ENCODE data around the gene PRF1. TPM values are rescaled to one million over a fixed set of nuclear protein-coding genes. Genes with fewer than 3 reads are reported as not detected.
A peak's percentile ranks its signal among the peaks of the same experiment; 100 is the strongest.
"Not testable (repeated sequence)": the region's sequence is repeated elsewhere in the genome, so short reads cannot be mapped to it uniquely, and the experiment has no call there.

The PRF1 gene
- total RNA-seq, 2 experiments from 2014 or later = 32.4 to 32.6 TPM

DNA sequence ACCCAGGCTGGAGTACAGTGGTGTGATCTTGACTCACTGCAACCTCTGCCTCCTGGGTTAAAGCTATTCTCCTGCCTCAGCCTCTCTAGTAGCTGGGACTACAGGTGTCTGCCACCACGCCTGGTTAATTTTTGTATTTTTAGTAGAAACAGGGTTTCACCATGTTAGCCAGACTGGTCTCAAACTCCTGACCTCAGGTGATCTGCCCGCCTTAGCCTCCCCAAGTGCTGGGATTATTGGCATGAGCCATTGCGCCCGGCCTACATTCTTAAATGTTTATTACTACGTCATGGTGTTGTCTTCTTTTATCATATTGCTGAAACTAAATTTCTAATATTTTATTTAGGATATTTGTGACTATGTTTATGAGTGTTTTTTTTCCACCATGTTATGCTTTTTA, 21.4 kb downstream of the PRF1 start:
- H3K27me3 Mint-ChIP-seq; H3K36me3 Mint-ChIP-seq; POLR2A ChIA-PET; CTCF ChIA-PET; H3K4me3 Mint-ChIP-seq; H3K27ac Mint-ChIP-seq; H3K9me3 Mint-ChIP-seq; DNase-seq; intact Hi-C loops (cut with micrococcal nuclease): not testable (repeated sequence)
- H3K4me1 Mint-ChIP-seq (ENCODE audit: low read depth) = peaks cover 38% of the 10 kb centered on the region

DNA sequence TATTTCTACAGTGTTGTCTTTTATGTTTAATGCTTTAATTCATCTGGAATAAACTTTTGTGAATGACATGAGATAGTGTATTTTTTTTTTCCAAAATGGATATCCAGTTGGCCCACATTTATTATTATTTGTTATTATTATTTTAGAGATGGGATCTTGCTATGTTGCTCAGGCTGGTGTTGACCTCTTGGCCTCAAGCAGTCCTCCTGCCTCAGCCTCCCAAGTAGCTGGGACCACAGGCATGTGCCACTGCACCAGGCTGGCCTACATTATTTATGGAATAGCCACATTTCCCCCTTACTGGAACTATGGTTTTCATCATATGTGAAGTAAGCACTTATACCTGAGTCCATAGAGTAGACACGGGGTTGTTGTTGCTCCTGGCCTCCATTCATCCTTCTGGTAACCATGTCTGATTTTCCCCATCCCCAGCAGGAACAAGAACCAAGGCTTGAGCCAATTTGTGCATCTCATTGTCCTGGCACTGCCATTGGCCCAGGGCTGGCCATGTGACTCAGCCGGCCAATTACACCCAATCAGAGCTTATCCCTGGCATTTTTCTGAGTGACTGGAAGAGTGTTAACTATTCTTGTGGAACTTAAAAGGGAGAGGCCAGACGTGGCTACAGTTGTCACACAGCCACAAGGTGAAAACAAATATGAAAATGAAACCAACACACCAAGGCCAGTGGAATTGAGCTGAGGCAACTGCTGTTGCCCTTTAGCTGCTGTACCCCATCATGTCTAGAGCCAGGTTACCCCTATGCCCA, 23.1 kb downstream of the PRF1 start:
- ChIA-PET POLR2A (interaction anchor here (0.7 to 1.6 kb wide), 3 partner anchors 77 to 253 kb away, joined by 3 to 4 read pairs (median 3); no protein-coding TSS in a partner anchor), CTCF (no interaction called here)
- Mint-ChIP-seq H3K27ac (peak overlapping the region; percentile 75), H3K4me1 (ENCODE audit: low read depth) (peaks cover 43% of the 10 kb centered on the region), H3K4me3 (peak overlapping the region; percentile 24), H3K27me3 (no peaks in the 10 kb centered on the region), H3K9me3 (no peaks in the 10 kb centered on the region), H3K36me3 (no peaks in the 10 kb centered on the region)
- peak; percentile 28 for DNase-seq
- intact Hi-C loops (cut with micrococcal nuclease) = loop anchor here (2.0 to 10.0 kb wide), 4 partner anchors 77 to 1185 kb away; partner anchors contain the start of gene PPA1

DNA sequence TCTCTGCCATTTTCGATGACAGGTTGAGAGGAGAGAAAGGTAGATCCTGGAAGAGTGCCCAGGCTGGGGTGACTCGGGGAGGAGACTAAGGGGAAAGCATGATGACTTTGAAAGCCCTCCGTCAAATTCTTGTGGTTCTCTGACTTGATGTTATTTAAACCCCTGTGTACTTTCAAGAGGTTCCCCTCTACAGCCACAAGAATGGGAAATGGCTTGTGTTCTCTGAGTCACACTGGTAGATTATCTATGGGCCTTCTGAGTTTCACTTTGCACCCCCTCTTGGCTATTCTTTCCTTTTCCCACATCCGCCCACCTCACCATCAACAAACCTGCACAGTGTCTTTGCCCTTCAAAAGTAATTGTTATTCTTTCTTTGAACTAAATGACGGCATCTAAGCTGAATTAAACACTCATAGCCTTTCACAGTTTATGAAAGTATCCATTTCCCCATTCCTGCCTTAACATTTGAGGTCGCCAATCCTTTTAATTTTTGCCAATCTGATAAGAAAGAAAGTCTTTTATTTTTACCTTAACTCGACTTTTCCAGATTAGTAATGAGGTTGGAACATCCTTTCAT, 24.1 kb downstream of the PRF1 start:
- Mint-ChIP-seq H3K4me1 (ENCODE audit: low read depth) (peaks cover 43% of the 10 kb centered on the region), H3K4me3 (peak overlapping the region; percentile 16), H3K27ac (peak overlapping the region; percentile 75), H3K27me3 (no peaks in the 10 kb centered on the region), H3K9me3 (no peaks in the 10 kb centered on the region), H3K36me3 (no peaks in the 10 kb centered on the region)
- intact Hi-C loops (cut with micrococcal nuclease) = loop anchor here (1.0 to 10.0 kb wide), 9 partner anchors 9 to 1186 kb away; partner anchors contain the start of genes PPA1 and PRF1
- CTCF ChIA-PET = no interaction called here
- DNase-seq = peak; percentile 85
- POLR2A ChIA-PET = interaction anchor here (1.5 to 1.6 kb wide), 2 partner anchors 78 to 254 kb away, joined by 3 to 4 read pairs; no protein-coding TSS in a partner anchor

DNA sequence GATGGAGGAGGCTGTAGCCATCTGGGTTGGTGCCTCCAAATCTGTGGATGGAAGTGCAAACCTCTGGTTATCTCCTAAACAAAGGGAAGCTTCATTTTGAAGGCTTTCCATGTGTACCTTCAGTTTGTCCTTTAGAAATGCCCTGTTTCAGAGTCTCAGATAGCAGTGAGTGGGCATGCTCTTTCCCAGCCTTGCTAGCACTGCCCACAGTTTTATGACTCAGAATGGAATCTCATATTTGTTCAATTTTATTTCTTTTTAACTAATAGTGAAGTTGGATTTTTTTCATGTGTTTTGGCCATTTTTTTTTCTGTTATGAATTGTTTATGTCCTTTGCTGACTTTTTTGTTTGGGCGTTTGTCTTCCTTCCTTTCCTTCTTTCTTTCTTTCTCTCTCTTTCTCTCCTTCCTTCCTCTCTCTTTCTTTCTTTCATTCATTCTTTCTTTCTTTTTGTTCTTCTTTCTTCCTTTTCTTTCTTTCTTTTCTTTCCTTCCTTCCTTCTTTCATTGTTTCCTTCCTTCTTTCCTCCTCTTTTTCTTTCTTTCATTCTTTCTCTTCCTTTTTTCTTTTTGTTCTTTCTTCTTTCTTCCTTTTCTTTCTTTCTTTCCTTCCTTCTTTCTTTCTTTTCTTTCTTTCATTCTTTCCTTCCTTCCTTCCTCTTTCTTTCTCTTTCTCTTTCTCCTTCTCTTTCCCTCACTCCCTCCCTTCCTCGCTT, 25.6 kb downstream of the PRF1 start:
- no peaks in the 10 kb centered on the region for H3K27me3 Mint-ChIP-seq
- intact Hi-C loops (cut with micrococcal nuclease) = loop anchor here (10.0 kb wide), 1 partner anchor 1188 kb away; no protein-coding TSS in a partner anchor
- POLR2A ChIA-PET = interaction anchor here (1.3 kb wide), 1 partner anchor 17 kb away, joined by 3 read pairs; no protein-coding TSS in a partner anchor
- peak; percentile 18 for DNase-seq
- H3K36me3 Mint-ChIP-seq = no peaks in the 10 kb centered on the region
- no peak overlapping the region for H3K4me3 Mint-ChIP-seq
- H3K4me1 Mint-ChIP-seq (ENCODE audit: low read depth) = peaks cover 43% of the 10 kb centered on the region
- CTCF ChIA-PET = interaction anchor here (0.9 to 2.0 kb wide), 2 partner anchors 18 to 182 kb away, joined by 3 to 8 read pairs; no protein-coding TSS in a partner anchor
- no peaks in the 10 kb centered on the region for H3K9me3 Mint-ChIP-seq
- peak overlapping the region; percentile 28 for H3K27ac Mint-ChIP-seq

DNA sequence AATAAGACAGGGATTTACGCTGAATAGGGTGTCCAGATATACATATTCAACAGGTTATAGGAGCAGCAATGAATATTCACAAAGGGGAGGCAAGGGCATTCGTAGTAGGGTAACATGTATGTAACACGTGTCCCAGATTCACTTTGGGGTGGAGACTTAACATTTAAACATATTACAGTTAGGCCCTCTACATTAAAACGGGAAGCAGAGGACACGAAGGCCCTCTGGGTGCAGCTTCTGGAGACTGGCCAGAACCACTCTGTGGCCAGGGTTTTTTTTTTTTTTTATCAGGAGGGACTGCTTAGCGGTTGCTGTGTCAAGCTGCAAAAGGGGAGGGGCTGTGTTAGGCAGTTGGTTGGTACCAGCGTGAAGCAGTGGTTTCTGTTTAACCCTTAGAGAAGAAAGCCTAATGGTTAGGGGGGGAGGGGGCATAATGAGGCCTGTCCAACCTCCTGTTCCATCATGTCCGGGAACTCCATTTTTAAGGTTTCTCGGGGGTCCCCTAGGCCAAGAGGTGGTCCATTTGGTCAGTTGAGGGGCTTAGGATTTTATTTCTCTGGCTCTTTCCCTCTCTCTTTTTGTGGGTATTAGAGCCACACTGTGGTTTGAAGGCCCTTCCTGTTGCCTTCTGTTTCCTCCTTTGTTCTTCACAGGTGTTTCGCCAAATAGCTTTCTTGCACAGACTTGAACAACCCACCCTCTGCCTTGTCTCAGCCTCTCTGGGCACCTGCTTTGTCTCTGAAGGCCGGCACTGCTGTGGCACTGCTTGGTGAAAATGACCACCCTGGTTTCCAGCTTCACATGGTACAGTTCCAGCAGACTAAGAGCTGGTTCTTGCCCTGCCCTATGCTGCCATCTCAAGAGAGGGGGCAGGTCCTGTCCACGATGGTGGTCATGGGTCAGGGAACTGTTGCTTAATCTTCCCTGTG, 26.4 kb downstream of the PRF1 start:
- ChIA-PET POLR2A (interaction anchor here (1.3 kb wide), 1 partner anchor 16 kb away, joined by 3 read pairs; no protein-coding TSS in a partner anchor), CTCF (interaction anchor here (2.0 kb wide), 1 partner anchor 17 kb away, joined by 8 read pairs; no protein-coding TSS in a partner anchor)
- intact Hi-C loops (cut with micrococcal nuclease) = loop anchor here (10.0 kb wide), 1 partner anchor 1189 kb away; no protein-coding TSS in a partner anchor
- Mint-ChIP-seq H3K36me3 (no peaks in the 10 kb centered on the region), H3K4me1 (ENCODE audit: low read depth) (peaks cover 43% of the 10 kb centered on the region), H3K4me3 (no peak overlapping the region), H3K9me3 (no peaks in the 10 kb centered on the region), H3K27ac (peak overlapping the region; percentile 26), H3K27me3 (no peaks in the 10 kb centered on the region)
- DNase-seq = peak; percentile 38

DNA sequence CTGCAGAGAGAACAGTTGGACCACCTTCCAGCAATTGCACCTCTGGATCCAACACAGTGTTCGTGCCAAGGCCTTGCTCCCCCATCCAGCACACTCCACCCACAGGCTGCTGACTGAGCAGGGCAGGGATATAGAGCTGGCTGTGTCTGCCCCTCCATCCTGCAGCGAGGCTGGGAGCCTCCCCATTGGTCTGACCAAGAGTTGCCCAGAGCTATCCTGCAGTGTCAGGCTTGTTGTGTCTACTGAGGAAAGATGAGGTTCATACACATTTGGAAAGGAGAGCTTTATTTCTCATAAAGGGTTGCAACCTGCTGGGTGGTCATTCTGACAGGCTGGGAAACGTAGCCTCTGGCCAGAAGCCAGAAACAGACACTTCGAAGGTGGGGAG, 27.1 kb downstream of the PRF1 start:
- no peak for DNase-seq
- H3K4me1 Mint-ChIP-seq (ENCODE audit: low read depth) = peaks cover 43% of the 10 kb centered on the region
- H3K9me3 Mint-ChIP-seq = no peaks in the 10 kb centered on the region
- intact Hi-C loops (cut with micrococcal nuclease) = loop anchor here (10.0 kb wide), 1 partner anchor 1189 kb away; no protein-coding TSS in a partner anchor
- H3K36me3 Mint-ChIP-seq = no peaks in the 10 kb centered on the region
- ChIA-PET CTCF (interaction anchor here (2.0 kb wide), 1 partner anchor 16 kb away, joined by 8 read pairs; no protein-coding TSS in a partner anchor), POLR2A (interaction anchor here (1.3 kb wide), 1 partner anchor 15 kb away, joined by 3 read pairs; no protein-coding TSS in a partner anchor)
- no peak overlapping the region for H3K4me3 Mint-ChIP-seq
- H3K27me3 Mint-ChIP-seq = no peaks in the 10 kb centered on the region
- peak overlapping the region; percentile 26 for H3K27ac Mint-ChIP-seq

DNA sequence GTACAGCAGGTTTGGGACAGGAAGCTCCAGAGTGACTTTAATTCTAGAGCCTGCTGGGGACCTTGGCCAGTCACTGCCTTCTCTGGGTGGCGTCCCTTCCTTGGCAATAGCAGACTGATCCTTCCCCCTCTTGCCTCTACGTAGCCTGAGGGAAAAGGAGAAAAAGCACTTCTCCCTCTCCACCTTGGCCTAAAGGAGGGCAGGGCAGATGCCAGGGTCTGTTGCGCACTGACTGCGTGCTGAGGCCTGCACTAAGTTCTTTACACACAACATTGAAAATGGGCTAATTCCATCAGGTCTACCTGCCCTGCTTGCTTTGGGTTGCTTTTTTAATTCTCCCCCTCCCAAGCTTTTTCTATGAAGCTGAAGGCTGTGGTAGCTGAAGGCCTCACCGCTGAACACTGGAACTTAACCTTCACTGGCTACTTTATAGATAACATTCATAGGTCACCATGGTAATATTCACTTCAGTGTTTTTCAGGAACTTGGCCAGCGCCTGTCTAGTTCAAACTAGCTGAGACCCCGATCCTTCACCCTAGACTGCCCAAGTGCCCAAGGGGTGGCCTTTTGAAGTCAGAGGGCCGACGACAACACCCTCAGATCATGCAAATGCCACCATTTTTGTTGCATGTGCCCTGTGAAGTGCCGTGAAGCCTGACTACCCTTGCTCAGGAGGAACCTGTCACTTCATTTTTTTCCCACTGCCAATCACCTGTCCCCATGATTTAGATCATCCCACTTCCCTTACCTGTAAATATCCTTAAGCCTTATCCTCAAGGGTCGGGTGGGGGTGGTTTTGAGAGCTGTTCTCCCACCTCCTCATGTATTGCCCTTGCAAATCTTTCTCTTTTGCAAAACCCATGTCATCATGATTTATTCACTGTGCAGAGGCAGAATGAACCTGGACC, 28.7 kb downstream of the PRF1 start:
- Mint-ChIP-seq H3K27ac (no peak overlapping the region), H3K4me1 (ENCODE audit: low read depth) (peaks cover 31% of the 10 kb centered on the region), H3K9me3 (no peaks in the 10 kb centered on the region), H3K4me3 (no peak overlapping the region), H3K36me3 (no peaks in the 10 kb centered on the region), H3K27me3 (no peaks in the 10 kb centered on the region)
- intact Hi-C loops (cut with micrococcal nuclease) = loop anchor here (10.0 kb wide), 1 partner anchor 1191 kb away; no protein-coding TSS in a partner anchor
- CTCF ChIA-PET = interaction anchor here (0.6 kb wide), 1 partner anchor 15 kb away, joined by 3 read pairs; no protein-coding TSS in a partner anchor
- POLR2A ChIA-PET = no interaction called here
- no peak for DNase-seq

DNA sequence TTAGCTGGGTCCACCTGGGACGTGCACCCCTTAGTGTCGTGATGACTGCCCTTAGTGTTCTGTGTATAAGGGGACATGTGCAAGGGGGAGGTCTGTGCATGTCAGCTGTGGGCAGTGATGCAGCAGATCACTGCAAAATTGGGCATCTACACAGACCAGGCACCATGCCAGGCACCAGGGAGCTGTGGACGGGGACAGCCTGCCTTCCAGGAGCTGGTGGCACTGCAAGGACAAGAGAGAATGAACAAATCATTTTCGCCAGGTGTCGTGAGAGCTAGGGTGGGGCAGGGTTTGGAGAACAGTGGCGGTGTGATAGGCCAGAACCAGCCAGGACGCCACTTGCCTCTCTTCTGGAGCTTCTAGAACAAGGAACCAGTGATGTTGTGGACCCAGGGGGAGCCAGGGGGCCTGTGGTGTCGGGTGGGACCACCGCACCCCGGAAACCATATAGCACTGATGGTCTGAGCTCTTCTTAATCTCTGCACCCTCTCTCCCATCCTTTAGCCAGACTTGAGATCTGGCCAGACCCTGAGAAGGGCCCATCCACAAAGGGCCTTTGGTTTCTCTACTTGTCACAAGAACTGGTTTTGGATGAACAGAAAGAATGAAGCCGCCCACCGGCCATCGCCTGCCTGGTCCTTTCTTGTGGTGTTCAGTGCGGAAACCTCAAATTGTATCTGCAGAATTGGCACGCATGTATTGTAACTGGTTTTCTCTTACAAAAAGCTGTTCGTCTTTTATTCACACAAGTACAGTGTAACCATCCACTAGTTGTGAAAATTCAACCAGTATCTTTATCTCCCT, 30.7 kb downstream of the PRF1 start:
- CTCF ChIA-PET = interaction anchor here (0.8 to 1.6 kb wide), 3 partner anchors 13 to 186 kb away, joined by 3 to 4 read pairs (median 3); no protein-coding TSS in a partner anchor
- H3K4me1 Mint-ChIP-seq (ENCODE audit: low read depth) = peaks cover 11% of the 10 kb centered on the region
- intact Hi-C loops (cut with micrococcal nuclease) = loop anchor here (10.0 kb wide), 1 partner anchor 1193 kb away; no protein-coding TSS in a partner anchor
- no peaks in the 10 kb centered on the region for H3K27me3 Mint-ChIP-seq
- H3K27ac Mint-ChIP-seq = no peak overlapping the region
- no peaks in the 10 kb centered on the region for H3K9me3 Mint-ChIP-seq
- H3K4me3 Mint-ChIP-seq = no peak overlapping the region
- POLR2A ChIA-PET = no interaction called here
- no peak for DNase-seq
- H3K36me3 Mint-ChIP-seq = no peaks in the 10 kb centered on the region

DNA sequence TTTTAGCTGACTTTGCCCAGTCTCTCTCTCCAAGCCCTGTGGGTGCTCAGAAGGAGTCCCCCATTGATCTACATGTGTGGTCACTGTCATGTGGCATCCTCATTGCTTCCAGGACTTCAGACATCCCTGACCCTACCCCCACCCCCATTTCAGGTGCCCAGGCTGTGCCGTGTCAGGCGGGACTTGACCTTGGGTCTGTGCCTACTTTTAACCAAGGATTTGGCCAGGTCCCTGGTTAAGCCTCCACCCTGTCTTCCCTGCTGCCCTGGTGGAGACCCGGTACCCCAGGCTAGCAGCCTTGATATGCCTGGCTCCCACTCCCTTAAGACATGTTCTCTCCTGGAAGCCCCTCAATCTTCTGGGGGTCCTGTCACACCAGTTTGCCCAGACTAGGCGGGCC, 31.3 kb downstream of the PRF1 start:
- Mint-ChIP-seq H3K27ac (no peak overlapping the region), H3K36me3 (no peaks in the 10 kb centered on the region), H3K9me3 (no peaks in the 10 kb centered on the region), H3K27me3 (no peaks in the 10 kb centered on the region), H3K4me1 (ENCODE audit: low read depth) (peaks cover 5% of the 10 kb centered on the region), H3K4me3 (no peak overlapping the region)
- DNase-seq = no peak
- ChIA-PET POLR2A (no interaction called here), CTCF (interaction anchor here (1.1 to 1.6 kb wide), 2 partner anchors 12 to 187 kb away, joined by 3 to 4 read pairs; no protein-coding TSS in a partner anchor)
- intact Hi-C loops (cut with micrococcal nuclease) = loop anchor here (10.0 kb wide), 1 partner anchor 1194 kb away; no protein-coding TSS in a partner anchor

Measured in activated CD4-positive, alpha-beta memory T cell treated with anti-CD3 and anti-CD28 coated beads for 36 hours (primary cell).